ENCODE results near the gene GABRB1.

The GABRB1 gene

DNA sequence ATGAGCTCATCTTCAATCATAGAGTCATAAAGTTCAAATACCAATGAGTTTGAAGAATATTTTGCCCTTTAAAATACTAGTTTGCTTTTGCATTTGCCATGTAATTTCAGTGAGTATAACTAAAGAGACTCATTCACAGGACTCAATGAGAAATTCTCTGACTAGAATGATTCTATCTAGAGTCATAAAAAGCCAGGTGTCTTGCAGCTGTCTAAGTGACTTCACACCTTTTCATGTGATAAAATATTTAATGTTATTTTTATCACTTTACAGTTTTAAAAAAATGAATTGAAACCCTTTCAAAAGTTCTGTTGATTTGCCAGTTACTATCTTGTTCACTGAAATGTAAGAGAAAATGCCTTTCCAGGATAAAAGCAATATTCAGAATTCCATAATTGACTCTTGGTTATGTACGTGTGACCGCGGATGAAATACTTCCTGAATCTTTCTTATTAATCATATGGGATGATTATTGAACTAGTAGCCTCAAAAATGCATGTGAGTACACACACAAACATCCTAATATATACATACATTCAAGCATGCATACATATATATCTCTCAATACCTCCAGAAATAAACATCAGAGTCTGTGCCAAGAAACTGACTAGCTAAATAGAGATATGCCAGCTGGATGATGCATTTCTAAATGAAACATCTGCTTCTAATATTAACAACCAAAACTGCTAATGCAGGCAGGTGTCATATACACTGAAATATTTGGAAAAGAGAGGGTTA lies 87.0 kb downstream of the GABRB1 start:
- DNase-seq (ENCODE audit: low read depth in 2 of 2), result no peak

DNA sequence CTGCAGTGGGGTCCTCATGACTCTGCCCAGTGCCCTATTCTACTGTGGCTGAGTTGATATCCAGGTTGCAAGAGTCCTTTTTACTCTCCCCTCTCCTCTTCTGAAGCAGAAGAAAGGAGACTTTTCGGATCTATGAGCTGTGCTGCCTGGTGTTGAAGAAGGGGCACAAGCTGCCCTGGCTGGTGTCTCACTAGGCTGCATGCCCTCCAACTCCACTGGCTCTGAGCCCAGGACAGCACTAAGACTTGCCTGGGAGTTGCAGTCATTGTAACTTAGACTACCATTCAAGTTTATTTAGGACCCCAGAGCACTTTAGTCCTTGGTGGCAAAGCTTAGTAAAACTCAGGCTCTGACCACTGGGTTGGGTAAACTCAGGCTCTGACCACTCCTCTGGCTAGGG lies 89.4 kb downstream of the GABRB1 start:
- no peak for DNase-seq (ENCODE audit: low read depth in 2 of 2)

DNA sequence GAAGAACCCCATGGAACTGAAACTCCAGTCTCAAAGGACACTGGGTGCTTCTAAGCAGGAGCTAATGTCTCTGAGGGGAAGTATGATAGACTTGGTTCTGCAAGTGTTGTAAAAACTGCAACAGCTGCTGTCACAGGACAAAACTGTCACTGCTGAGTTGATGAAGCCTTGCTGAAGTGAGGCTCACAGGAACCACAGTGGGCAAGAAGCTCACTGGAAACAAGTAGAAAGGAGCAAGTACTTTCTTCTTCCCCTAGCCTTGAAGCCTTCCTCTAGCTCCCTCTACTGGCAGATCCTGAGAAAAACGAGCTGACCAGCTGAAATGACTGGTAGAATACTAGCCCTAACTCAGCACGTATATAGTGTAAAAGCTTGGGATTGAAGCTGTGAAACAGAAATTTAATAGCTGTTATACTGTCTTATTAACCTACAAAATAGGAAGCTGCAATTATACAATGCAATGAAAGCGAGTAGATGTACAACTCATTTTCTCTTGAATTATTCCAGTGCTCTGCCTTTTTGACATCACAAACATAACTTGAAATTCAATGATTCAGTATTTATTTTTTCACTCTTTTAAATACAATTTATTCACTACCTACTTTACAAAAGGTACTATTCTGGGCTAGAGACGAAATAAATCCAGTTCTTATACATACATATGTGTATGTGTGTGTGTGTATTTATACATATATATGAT lies 91.4 kb downstream of the GABRB1 start:
- DNase-seq (ENCODE audit: low read depth in 2 of 2), result no peak

DNA sequence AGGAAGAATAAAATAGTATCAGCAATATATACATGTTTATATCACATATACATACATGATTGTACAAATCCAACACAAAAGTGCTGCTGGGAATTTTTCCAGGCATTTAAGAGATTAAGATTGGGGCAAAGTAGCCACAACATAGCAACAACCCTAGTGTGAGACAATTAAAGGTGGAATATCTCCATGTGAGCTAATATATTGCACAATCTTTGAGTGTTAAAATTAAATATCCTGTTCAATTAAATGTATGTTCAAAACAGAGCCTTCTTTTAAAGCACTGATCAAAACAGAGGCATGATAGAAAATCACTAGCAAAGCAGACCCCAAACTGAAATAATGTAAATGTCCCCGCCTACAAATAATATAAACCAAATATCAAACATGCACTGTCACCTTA lies 97.6 kb downstream of the GABRB1 start:
- no peak for DNase-seq (ENCODE audit: low read depth in 2 of 2)

DNA sequence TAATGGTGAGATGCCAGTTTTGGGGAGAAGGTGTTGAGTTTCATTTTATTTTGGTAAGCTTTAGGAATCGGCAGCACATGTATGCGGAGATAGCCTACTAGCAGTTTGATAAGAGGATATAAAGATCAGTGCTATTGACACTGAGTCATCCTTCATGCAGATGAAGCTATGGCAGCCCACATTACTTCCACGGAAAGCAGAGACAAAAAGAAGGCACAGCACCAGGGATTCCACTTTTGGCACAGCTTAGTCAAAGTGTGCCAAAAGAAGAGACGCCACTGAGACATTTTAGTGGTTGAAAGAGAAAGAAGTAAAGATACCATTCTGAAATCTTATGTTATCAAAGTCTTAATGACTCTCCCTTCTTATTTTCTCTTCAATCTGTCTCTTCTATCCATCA lies 103.8 kb downstream of the GABRB1 start:
- DNase-seq (ENCODE audit: low read depth in 2 of 2), result no peak

DNA sequence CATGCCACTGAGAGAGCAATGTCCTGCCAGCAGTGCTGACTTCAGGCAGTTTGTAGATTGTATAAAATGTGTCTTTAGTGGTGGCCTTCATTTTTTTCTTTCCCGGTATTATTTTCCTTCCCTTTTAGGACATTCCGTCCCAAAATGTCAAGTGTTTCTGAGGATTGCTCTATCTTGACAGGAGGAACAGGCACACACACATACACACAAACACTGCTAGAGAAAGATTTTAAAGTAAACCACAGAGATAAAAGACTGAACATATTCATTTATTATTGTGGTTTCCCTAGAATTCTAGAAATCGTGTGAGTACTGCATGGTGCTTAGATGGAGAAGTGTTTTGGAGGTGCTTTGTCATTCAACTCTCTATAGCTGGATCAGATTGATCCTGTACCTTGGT lies 111.9 kb downstream of the GABRB1 start:
- DNase-seq (ENCODE audit: low read depth in 2 of 2), result no peak

DNA sequence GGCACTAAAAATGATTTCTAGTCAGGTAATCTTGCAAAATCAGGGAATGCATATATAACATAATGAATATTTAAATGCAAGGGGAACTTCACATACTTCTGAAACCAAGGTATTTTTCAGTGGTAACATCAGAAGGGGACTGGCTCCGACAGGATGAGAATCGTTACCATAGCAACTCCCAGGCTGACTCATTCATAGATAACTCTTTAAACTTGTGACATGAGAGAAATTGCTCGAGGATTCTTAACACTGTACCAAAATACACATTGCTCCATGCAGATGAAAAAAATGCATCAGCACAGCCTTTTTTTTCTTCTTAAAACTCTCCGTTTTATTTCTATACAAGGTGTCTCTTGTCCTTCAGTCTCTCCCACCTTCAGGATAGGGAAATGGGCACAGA lies 114.3 kb downstream of the GABRB1 start:
- DNase-seq (ENCODE audit: low read depth in 2 of 2), result no peak

DNA sequence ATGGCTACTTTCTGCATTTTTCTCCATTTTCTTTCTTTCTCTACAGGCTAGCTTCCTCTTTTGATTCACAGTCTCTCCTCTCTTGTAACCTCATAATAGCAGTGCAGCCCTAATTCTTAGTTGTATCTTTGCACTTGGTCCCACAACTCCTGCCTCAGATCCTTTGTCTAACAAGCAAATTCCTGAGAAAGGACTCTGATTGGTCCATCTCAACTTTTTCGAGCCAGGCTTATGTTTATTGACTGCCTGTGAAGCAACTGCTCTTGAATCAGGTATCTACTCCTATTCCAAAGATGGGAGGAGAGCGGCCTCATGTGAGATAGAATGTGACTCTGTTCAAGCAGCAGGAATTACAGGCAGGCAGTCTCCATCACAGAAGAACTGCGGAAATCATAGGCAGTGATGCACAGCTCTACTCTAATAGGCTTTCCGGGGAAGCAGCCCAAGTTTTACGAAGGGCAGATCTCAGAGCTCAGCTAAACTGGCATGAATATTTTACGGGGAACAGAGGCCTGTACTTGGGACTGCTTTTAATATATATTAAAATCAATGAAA lies 123.5 kb downstream of the GABRB1 start:
- no peak for DNase-seq (ENCODE audit: low read depth in 2 of 2)

DNA sequence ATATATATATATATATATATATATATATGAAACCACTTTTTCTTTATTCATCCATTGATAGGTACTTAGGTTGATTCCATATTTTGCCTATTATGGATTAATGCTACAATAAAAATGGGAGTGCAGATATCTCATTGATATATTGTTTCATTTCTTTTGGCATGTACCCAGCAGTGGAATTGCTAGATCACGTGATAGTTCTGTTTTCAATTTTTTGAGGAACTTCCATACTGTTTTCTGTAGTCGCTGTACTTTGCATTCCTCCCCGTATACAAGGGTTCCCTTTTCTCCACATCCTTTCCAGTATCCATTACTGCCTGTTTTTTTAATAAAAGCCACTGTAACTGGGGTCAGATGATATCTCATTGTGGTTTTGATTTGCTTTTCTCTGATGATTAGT lies 124.6 kb downstream of the GABRB1 start:
- no peak for DNase-seq (ENCODE audit: low read depth in 2 of 2)

DNA sequence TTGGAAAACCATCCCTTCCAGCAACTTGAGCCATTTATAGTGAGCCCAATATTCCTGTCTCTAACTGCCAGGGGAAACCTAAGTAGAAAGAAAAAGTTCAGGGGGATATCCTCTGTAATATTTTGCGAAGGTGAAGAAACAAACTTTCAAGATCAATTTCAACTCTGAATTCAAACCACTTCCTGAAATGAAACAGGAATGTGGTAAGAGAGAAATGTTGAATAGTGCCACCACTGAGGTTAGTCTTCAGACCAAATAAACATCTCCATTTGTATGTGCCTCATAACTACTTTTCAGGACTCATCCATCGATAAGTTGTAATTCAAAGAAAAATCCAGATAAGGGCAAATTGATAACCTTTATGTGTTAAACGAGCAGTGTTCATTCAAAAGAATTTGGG lies 128.7 kb downstream of the GABRB1 start:
- DNase-seq (ENCODE audit: low read depth in 2 of 2), result no peak

DNA sequence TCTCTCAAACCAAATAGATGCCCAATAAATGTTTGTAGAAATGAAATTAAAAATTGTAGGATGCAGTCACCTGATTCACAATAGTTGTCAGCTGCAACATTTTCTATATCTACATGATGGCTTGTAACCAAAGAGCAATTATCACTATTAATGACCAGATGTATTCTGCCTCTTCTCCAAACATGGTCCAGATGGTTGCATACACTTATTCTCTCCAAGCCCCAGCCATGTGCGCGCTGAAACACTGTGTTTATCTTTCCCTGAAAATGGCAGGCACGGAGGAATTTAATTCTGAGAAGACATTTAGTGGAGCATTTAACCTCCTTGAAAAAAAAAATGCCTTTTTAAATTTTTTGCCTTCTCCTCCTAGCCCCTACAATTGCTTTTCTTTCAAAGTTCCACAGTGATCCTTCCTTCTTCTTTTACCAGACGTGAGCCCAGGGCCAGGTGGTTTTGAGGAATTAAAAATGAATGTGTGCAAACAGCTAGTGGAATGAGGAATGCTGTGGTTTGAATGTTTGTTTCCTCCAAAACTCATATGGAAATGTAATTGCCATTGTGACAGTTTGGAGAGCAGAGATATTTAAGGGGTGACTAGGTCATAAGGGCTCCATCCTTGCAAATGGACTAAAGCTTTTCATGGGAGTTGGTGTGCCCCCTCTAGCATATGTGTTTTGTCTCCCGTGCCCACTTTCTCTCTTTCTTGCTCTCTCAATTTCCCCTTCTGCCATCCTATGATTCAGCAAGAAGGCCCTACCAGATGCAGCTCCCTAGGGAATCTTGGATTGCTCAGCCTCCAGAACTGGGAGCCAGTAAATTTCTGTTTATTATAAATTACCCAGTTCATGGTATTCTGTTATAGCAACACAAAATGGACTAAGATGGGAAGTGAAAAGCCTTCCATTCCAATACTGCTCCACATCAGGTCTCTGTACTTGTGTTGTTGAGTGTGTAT lies 136.0 kb downstream of the GABRB1 start:
- DNase-seq (ENCODE audit: low read depth in 2 of 2), result no peak

DNA sequence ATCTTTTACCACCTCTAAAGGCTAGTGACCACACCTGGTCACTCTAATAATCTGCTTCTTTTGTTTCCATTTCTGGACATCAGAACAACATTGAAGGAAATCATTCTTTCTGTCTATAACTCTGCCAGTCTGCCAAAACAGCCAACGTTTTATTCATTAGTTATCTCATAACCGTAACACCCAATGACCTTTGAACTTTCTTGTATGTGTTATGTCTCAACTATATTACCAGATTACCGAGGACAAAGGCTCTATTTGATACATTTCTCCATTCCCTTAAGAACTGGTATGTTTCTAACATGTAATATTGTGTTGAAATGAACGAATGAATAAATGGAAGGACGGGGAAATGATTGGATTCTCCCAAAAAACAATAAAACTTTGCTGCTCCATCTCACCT lies 152.7 kb downstream of the GABRB1 start:
- DNase-seq (ENCODE audit: low read depth in 2 of 2), result no peak

DNA sequence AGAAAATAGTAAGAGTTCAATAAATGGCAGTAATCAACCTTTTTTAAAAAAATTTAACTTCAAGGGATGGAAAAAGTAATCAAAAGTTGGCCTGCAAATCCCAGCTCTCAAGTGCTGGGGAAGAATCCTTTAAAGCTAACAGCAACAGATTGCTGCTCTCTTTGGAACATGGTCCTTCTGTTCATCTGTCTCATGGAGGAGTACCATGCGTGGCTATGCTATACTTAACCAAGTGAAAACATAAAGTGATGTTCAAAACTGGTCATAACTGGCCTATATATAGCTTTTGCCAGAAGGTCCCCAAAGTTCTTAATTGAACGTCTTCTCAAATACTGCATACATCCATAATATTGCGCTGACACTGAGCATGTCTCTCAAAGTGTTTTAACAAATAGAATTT lies 154.4 kb downstream of the GABRB1 start:
- no peak for DNase-seq (ENCODE audit: low read depth in 2 of 2)

DNA sequence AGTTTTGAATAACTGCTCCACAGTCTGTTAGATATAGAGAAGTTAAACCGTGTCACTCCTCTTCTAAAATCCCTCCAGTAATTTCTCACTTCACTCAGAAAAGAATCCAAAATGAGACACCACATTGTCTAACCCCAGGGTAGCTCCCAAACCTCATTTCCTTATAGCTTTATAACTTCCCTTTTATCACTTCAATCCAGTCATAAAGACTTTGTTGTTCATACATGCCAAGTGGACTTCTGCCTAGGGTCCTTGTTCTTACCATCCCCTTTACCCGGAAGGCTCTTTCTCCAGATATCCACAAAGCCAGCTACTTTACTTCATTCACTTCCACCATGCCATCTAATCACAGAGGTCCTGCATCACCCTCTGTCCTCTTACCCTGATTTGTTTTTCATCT lies 156.2 kb downstream of the GABRB1 start:
- DNase-seq (ENCODE audit: low read depth in 2 of 2), result no peak

DNA sequence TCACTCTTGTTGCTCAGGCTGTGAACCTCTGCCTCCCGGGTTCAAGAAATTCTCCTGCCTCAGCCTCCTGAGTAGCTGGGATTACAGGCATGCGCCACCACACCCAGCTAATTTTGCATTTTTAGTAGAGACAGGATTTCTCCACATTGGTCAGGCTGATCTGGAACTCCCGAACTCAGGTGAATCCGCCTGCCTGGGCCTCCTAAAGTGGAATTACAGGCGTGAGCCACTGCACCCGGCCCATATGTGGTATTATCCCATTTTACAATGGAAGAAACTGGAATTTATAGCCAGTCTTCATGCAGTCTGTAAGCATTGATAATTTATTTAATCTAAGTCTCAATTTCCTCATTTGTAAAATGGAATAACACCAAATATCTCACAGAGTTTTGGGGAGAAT lies 161.8 kb downstream of the GABRB1 start:
- no peak for DNase-seq (ENCODE audit: low read depth in 2 of 2)

DNA sequence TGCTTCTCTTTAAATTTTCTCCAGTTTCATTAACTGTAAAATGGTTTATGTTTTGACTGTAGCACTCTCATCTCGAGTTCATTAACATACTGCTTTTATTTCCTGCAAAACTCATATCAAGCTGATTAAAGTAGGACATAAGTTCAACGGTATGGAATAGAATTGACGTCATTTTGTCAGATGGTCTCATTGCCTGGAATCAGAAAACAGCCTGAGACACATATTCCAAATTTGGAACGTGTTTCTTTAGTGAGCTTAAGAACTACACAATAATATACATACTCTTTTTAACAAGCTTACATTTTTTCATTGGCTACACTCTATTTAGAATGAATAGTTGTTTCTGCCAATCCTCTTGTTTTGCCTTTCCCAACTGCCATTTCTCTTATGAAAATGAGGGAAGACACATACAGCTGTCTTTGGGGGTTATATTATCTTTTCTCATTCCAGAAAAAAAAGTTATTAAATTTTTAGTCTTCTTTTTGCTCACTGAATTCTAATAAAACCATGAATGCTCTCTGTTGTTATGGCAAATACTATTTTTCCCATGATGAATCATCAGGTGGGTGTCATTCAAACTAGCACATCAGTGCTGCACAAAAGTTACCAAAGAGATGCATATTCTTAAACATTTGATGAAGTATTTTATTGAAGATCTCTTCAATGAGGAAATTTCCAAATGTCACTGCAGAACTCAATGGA lies 162.8 kb downstream of the GABRB1 start:
- DNase-seq (ENCODE audit: low read depth in 2 of 2), result no peak

DNA sequence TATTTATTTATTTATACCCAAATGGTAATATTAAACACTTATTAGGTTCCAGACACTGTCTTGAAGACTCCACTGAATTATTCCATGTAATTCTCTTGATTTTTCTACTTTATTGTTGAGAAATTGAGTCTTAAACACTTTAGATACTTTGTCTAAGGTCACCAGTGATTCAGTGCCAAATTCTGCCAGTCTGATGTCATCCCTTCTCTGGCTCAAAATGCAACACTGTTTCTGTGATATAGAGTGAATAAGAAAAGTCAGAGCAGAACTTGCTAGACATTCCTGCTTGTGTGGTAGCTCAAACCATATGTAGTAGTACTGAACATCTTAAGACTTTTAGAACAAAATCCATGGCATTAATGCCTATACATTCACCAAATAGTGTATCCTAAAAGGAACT lies 164.3 kb downstream of the GABRB1 start:
- no peak for DNase-seq (ENCODE audit: low read depth in 2 of 2)

DNA sequence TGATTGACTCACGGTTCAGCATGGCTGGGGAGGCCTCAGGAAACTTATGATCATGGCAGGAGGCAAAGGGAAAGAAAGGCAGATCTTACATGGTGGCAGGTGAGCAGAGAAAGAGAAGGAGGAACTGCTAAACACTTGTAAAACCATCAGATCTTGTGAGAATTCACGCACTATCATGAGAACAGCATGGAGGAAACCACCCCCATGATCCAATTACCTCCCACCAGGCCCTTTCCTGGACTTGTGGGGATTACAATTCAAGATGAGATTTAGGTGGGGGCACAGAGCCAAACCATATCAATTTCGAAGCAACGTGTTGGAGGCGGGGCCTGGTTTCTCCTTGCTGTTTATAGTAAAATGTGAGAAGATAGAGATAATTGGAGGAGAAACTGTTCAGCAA lies 167.4 kb downstream of the GABRB1 start:
- DNase-seq (ENCODE audit: low read depth in 2 of 2), result no peak

DNA sequence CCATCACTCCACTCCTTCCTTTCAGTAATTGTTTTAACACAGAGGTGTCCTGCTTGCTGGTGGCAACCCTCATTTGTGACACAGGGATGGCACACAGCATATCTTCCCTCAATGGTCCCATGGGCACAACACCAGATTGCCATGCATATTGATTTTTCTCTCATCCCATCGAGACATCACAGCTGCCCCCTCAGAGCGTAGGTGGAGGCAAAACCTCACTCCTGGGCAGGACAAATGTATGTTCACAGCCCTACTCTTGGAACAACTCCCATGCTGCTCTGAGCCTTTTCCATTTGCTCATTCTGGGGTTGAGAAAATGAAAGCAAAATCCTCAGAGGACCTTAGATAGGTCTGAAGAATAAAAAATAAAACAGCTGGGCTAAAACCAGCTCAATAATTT lies 172.2 kb downstream of the GABRB1 start:
- no peak for DNase-seq (ENCODE audit: low read depth in 2 of 2)

DNA sequence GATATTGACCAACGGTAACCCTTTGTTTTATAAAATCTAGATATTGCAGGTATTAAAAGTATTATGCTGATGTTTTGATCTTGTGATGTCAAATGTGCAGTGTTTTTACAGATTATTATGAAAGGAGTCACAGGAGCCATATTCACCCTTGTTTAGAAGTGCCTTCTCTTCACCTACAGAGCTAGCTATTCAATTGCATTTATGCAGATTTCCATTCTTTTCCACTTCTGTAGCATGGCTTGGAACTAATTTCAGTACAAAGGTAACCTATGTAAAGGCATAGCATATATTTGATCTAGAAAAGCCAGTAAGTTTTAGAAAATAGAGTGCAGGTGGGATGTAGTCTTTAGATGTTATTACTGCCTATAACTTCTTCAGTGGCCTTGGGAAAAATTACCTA lies 176.2 kb downstream of the GABRB1 start:
- no peak for DNase-seq (ENCODE audit: low read depth in 2 of 2)

DNA sequence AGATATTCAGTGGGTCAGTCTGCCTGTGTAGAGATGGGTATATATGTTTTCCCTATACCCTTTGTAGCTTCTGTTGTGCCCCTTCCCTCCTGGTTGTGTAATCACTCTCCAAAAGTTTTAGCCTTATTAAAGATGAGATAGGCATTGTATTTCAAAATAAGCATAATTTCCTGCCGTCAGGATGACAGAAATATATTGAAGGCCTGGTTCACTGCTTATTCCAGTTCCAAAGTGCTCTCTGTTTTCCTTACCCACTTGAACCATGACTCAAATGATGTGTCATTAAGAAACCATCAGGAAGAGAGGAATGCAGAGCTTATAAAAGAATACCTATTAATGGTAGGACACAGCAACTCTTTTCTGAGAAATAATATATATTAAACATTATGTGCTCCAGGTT lies 178.5 kb downstream of the GABRB1 start:
- no peak for DNase-seq (ENCODE audit: low read depth in 2 of 2)

DNA sequence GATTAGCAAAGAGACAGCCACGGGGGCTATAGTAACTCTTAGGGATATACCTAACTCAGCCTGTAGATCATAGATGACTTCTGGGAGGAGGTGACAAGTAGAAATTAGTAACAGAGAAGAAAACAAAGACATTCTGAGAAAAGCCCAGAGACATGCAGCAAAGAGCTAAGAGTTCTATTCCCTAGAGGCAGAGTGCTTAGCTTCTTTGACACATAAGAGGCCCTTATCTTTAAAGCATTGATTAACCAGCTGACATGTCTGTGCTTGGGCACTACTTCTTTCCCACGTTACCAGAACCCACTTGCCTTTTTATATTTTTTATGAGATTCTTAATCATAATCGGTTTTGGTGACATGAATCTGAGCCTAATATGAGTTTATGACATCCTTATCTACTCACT lies 179.5 kb downstream of the GABRB1 start:
- no peak for DNase-seq (ENCODE audit: low read depth in 2 of 2)

Data from stimulated activated CD8-positive, alpha-beta memory T cell treated with anti-CD3 and anti-CD28 coated beads, Interleukin-7, amount 100 ng/mL, for 1 hour (primary cell).